ENCODE results near the gene CEP164.

- TF ChIP-seq CTCF (IDR thresholded peaks at IDR 0.05; ENCODE audit: control extremely low read depth in 1 of 3, insufficient read depth in 1 of 3, low read depth in 1 of 3, low read length in 3 of 3), result no peak
- no peak for TF ChIP-seq NRF1 (IDR thresholded peaks at IDR 0.05; ENCODE audit: low read depth, low read length)
- no peak for TF ChIP-seq POLR2AphosphoS5 (IDR thresholded peaks at IDR 0.05; ENCODE audit: low read depth, low read length)
- TF ChIP-seq CREB1 (IDR thresholded peaks at IDR 0.05), result no peak
- no peak for TF ChIP-seq RFX5 (IDR thresholded peaks at IDR 0.05; ENCODE audit: borderline replicate concordance, low read depth, low read length)
- TF ChIP-seq POLR2A (IDR thresholded peaks at IDR 0.05; ENCODE audit: control extremely low read depth in 1 of 2, low read depth in 2 of 2, low read length in 2 of 2), result no peak
- TF ChIP-seq SUZ12 (IDR thresholded peaks at IDR 0.05; ENCODE audit: low read length), result no peak
- TF ChIP-seq EP300 (IDR thresholded peaks at IDR 0.05; ENCODE audit: borderline replicate concordance in 1 of 2, low read depth in 2 of 2, low read length in 2 of 2), result no peak
- TF ChIP-seq JUN (IDR thresholded peaks at IDR 0.05; ENCODE audit: low read depth, low read length), result no peak
- no peak for TF ChIP-seq BCL11A (IDR thresholded peaks at IDR 0.05; ENCODE audit: low read depth in 2 of 2, low read length in 2 of 2)
- TF ChIP-seq EGR1 (IDR thresholded peaks at IDR 0.05; ENCODE audit: borderline replicate concordance, low read depth, low read length), result no peak
- TF ChIP-seq FOSL1 (IDR thresholded peaks at IDR 0.05; ENCODE audit: insufficient read depth, low read depth, low read length), result no peak
- TF ChIP-seq BRCA1 (IDR thresholded peaks at IDR 0.05; ENCODE audit: low read depth, low read length), result no peak
- no peak for TF ChIP-seq SIX5 (IDR thresholded peaks at IDR 0.05; ENCODE audit: low read depth, low read length)
Observed at GRCh38 chr11:117421476-117421875, 93.8 kb downstream of the CEP164 start.
